GM10266 (cell line): ENCODE results near the gene NFIB.

Source experiments
- DNase-seq: peaks from one replicate; pipeline ENCODE4 v3.0.0; 2012; ENCODE audit errors: extremely low spot score
- CTCF ChIP-seq: IDR thresholded peaks from 2 replicates; pipeline ENCODE4 v1.5.1; 2012; ENCODE audit warnings: mild to moderate bottlenecking, low read depth; ENCODE audit not compliant: control insufficient read depth, insufficient read depth; ENCODE audit errors: missing control alignments

Gene NFIB

GRCh38 chr9:14313951-14314423 lies at the start of gene NFIB:
TSS of gene NFIB (minus strand) at chr9:14314141. CDS start at chr9:14313511, 630 bp downstream.
- DNase-seq = no peak

GRCh38 chr9:14362175-14362574 lies 48.2 kb upstream of the NFIB start:
- TF ChIP-seq CTCF = no peak
- DNase-seq = no peak

More at GRCh38 chr9:14313951-14314423, at the start of gene NFIB:
- TF ChIP-seq CTCF = no peak

- TF ChIP-seq CTCF = no peak
- DNase-seq = no peak
These were observed 47.1 kb upstream of the NFIB start for GRCh38 chr9:14361074-14361473.

- DNase-seq = no peak
- no peak for TF ChIP-seq CTCF
These were observed 44.6 kb upstream of the NFIB start for GRCh38 chr9:14358523-14358922.

GRCh38 chr9:14356351-14357265 lies 42.7 kb upstream of the NFIB start:
- no peak for TF ChIP-seq CTCF
- DNase-seq = no peak

- no peak for TF ChIP-seq CTCF
- DNase-seq = no peak
These were observed 40.3 kb upstream of the NFIB start for GRCh38 chr9:14354201-14354600.
